SK-N-SH treated with all-trans-retinoic acid at 6 μM for 48 hours (cell line): Measurements from ENCODE around the gene PLCL2.

Experiments used
- CSDC2 ChIP-seq: fragments of 250-450 bp; sonication (Bioruptor Pico); IDR thresholded peaks from 2 replicates; pipeline ENCODE4 v1.5.0; 2020; ENCODE audit warnings: mild to moderate bottlenecking, moderate library complexity
- GLIS3 ChIP-seq: fragments of 250-450 bp; sonication (Bioruptor Pico); IDR thresholded peaks from 2 replicates; pipeline ENCODE4 v1.5.0; 2020; ENCODE audit warnings: mild to moderate bottlenecking, moderate library complexity
- PATZ1 ChIP-seq: fragments of 250-450 bp; sonication (Bioruptor Pico); IDR thresholded peaks from 2 replicates; pipeline ENCODE4 v1.8.0; 2020; ENCODE audit warnings: mild to moderate bottlenecking, moderate library complexity, borderline replicate concordance
- PPARA ChIP-seq: fragments of 250-450 bp; sonication (Bioruptor Pico); IDR thresholded peaks from 2 replicates; pipeline ENCODE4 v1.5.0; 2020; ENCODE audit warnings: mild to moderate bottlenecking, borderline replicate concordance
- RARB ChIP-seq: fragments of 250-450 bp; sonication (Bioruptor Pico); IDR thresholded peaks from 2 replicates; pipeline ENCODE4 v1.8.0; 2021; ENCODE audit warnings: mild to moderate bottlenecking, moderate library complexity
- SNAI2 ChIP-seq: fragments of 250-450 bp; sonication (Bioruptor Pico); IDR thresholded peaks from 2 replicates; pipeline ENCODE4 v1.5.0; 2020; ENCODE audit warnings: mild to moderate bottlenecking, moderate library complexity
- ZNF8 ChIP-seq: fragments of 450-650 bp; formaldehyde crosslinking; IDR thresholded peaks from 2 replicates; pipeline ENCODE4 v1.5.0; 2020; ENCODE audit warnings: mild to moderate bottlenecking, moderate library complexity

DNA sequence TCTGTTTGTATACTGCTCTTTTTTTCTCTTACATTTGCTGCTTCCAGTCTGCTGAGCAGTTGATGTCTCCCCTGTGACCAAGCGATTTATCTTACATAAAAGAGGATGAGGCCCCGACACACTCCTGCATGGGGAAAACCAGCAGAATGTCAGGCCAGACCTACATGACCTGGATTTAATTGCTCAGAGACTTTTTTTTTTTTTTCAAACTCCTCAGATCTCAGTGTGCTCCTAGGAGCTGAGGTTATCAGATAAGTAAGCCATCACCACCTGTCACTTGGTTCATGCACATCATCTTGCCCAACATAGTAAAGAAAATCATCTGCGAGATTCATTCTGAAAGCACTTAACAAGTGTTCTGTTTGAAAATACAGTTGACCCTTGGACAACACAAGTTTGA, 163.1 kb downstream of the PLCL2 start:
- TF ChIP-seq CSDC2 (CRISPR knock-in tag) (no peak), RARB (no peak), SNAI2 (no peak), PATZ1 (CRISPR knock-in tag) (no peak), GLIS3 (CRISPR knock-in tag) (no peak), PPARA (no peak), ZNF8 (no peak)
